ENCODE results near the gene AHRR. TPM values are rescaled to one million over a fixed set of nuclear protein-coding genes. Genes with fewer than 3 reads are reported as not detected.

Gene AHRR
- 8.6 and 10.6 TPM in 2 replicates for total RNA-seq

DNA sequence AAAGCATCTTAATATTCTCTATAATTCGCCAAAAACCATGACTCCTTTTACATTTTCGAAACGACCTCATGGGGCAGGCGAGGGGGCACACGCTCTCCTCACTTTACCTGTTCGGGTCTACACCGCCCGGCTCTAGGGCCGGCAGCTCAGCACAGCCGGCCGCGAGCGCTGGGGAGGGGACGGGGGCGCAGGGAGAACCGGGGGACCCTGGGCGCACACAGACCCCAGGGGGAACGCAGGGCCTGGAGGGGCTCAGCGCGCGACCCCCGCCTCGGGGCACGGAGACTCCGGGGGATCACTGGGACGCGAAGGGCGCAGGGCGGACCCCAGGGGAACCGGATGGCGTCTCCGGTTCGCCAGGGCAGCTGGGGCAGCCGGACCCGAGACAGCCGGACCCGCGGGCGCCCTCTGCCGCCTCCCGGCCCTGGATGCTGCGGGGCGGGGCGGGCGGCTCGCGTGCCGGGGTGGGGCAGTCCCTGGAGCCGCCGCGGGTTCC is at the start of gene AHRR:
Gene AHRR (plus strand): TSS at position 485 of the 496 bp plus-strand sequence. CDS start 22,189 bp downstream, outside the sequence.

DNA sequence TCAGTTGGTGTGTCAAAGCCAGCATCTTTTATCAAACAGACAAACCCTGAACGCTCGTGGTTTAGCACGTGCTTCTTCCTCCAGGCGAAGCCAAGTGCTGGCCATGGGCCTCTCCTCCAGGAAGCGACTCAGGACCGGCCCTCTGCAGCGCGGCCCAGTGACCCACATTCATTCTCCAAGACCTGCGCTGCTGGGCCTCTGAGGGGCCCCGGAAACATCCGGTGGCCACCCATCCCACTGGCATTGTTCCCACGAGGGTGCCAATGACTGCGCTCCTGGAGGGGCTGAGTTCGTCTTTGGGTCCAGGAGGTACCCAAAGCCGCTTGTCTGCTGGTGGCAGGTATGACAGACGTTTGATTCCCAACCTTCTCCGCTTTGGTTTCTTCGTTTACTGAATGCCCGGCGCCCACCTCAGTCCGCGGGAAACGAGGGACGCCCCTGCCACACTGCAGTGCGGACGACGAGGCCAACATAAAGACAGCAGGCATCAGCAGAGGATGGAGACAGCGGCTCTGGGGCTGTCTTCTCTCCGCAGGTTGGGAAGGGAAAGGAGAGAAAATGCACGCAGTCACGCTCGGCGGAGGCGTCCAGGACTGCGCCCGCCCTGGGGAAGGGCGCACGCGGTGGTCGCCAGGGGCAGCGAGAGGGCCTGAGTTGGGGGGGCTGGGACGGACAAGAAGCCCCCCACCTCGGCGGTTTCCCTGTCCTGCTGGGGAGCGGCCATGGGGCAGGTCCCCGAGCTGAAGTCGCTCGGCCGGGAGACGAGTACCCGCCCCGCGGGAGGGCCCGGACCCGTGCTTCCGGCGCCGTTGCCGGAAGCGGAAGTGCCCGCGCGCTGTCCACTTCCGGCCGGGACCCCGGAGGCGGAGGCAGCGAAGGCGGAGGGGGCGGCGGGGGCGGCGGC is 121.1 kb downstream of the AHRR start, which contains the start of gene EXOC3:
Gene EXOC3 (plus strand): TSS at position 842 of the 904 bp plus-strand sequence. CDS start 3,030 bp downstream, outside the sequence.

Other genes starting within 250 kb of the AHRR start
- gene PLEKHG4B, start 229.5 kb upstream of the AHRR start, total RNA-seq, result 2.2 TPM in 2 replicates
- gene LRRC14B, start 130.2 kb upstream of the AHRR start, total RNA-seq, result not detected in 2 replicates
- gene CCDC127, start 103.6 kb upstream of the AHRR start, total RNA-seq, result 2.7 and 3.1 TPM in 2 replicates
- gene SDHA, start 103.4 kb upstream of the AHRR start, total RNA-seq, result 98.5 and 110 TPM in 2 replicates
- gene PDCD6, start 50.1 kb upstream of the AHRR start, total RNA-seq, result 86.4 and 94.0 TPM in 2 replicates
- gene EXOC3, start 121.5 kb downstream of the AHRR start, total RNA-seq, result 28.1 and 31.8 TPM in 2 replicates
- 1.5 and 1.7 TPM in 2 replicates for gene SLC9A3, start 202.7 kb downstream of the AHRR start, total RNA-seq

All from bronchus fibroblast of lung (primary cell).